CD4-positive, alpha-beta T cell treated with Interleukin-15 for 1 hour (primary cell): ENCODE results near the gene UBXN10.
A peak's percentile ranks its signal among the peaks of the same experiment; 100 is the strongest.

ENCODE experiments used
- DNase-seq: peaks from one replicate; pipeline ENCODE4 v3.0.0-alpha.2; 2020

Gene UBXN10

DNA sequence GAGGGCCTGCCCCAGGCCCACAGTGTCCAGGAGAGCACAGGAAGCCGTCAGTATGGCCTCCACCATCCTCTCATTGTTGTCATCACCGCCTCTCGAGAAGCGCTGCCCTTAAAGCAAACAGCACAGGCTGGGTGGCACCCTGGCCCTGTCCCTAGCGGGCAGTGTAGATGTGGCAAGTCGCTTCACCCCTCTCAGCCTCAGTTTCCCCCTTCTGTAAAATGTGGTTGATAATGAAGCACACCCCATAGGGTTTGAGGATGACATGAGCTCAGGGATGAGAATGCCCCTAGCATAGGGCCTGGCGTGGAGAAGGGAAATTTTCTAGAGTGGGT lies 33.3 kb upstream of the UBXN10 start:
- no peak for DNase-seq

DNA sequence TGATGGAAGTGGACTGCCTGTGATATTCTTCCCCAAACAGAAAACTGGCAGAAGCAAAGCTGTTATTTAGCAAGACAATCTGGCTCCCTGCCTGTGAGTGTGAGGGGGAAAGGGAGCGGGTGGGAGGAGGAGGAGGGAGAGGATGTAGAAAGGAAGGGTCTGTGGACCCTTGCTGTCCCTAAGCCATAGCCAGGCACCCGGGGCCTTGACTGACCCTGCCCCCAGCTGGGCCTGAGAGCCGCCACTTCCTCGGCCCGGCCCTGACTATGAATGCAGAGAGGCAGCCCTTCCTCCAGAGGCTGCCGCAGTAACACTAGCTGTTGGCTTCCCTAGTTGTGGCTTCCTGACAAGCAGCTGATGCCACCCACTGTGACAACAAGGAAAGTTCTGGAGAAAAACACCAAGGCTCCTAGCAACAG lies 32.9 kb upstream of the UBXN10 start:
- peak; percentile 43 for DNase-seq

DNA sequence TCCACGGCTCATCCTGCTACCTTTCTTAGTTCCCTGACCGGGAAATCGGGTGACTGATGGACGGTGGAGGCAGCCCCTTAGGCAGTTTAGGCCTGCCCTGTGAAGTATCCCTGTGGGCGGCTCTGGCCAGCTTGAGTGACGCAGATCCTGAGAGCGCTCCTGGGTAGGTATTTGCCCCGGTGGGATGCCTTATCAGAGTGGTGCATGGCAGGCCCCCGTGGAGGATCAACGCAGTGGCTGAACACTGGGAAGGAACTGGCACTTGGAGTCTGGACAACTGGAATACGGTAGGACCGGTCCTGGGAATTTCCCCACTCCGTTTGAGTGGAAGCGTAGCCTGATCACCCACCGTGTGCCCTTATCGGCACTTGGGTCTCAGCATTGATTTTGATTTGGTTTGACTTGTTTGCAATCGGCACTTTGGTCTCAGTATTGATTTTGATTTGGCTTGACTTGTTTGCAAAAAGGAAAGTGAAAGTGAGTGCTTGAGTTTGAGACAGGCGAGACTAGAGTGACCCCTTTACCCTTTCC lies 31.5 kb upstream of the UBXN10 start:
- no peak for DNase-seq

DNA sequence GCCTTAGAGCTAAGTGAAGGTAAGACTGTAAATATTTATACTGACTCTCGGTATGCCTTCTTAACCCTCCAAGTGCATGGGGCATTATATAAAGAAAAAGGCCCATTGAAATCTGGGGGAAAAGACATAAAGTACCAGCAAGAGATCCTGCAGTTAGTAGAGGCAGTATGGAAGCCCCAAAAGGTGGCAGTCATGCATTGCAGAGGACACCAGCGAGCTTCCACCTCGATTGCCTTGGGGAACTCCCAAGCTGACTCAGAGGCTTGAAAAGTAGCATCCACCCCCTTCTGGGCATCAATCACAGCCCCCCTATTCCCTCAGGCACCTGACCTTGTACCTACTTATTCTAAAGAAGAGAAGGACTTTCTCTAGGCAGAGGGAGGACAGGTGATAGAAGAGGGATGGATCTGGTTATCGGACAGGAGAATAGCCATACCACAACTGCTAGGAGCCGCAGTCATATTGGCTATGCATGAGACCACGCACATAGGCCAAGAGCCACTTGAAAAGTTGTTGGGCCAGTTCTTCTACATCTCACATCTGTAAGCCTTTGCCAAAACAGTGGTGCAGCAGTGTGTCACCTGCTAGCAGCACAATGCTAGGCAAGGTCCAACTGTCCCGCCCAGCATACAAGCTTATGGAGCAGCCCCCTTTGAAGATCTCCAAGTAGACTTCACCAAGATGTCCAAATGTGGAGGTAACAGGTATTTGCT lies 27.4 kb upstream of the UBXN10 start:
- DNase-seq, result no peak

DNA sequence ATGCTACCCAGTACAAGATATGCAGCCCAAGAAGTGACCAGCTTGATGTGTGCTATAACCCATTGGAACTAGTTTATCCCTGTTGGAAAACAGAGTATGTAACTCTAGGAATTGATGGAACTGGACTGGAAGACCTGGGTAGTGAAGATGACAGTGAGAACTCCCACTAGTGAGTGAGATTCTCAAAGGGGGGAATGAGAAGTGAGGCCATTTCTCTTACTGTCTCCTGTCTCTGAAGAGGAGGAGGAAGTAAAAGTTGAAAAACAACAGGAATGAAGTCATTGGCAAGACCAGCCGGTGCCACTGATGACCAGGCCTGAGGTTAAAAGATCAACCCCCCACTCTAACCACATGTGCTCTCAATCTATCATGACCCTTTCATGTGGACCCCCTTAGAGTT lies 25.9 kb upstream of the UBXN10 start:
- DNase-seq, result no peak

DNA sequence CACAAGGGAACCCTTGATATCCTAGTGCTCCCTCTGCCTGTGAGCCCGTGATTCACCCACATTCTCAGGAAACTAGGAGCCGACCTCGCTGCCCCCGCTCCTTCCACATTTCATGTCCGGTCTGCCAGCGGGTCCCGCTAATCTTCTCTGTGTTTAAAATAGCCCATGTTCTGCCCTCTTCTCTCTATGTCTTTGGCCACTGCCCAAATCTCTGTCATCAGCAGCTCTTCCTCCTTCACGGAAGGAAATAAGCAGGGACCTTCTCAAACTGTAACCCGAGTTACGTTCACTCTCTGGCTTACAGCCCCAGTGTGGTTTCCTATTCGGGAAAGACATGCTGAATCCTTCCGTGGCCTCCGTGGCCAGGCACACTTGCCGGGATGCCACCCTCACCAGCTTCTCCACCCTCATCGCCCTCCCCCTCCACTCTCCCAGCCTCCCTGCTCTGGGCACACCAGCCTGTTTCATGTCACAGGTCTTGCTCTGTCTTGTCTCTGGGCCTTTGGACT lies 21.1 kb upstream of the UBXN10 start:
- DNase-seq, result no peak

DNA sequence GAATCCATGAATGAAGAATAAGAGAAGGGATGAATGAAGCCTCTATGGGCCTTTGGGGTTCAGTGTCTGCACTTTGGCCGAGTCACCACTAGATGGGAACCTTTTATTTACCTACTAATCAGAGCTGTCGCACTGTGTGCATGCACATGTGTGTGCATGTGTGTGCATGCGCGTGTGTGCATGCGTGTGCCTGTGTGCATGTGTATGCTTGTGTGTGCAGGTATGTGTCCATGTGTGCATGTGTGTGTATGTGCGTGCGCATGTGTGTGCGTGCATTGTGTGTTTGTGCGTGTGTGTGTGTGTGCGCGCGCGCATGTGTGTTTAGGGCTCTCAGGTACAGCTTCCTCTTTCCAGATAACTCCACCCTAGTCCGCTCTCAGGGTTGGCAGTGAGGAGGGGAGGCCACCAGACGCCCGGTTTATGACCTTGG lies 20.4 kb upstream of the UBXN10 start:
- no peak for DNase-seq

DNA sequence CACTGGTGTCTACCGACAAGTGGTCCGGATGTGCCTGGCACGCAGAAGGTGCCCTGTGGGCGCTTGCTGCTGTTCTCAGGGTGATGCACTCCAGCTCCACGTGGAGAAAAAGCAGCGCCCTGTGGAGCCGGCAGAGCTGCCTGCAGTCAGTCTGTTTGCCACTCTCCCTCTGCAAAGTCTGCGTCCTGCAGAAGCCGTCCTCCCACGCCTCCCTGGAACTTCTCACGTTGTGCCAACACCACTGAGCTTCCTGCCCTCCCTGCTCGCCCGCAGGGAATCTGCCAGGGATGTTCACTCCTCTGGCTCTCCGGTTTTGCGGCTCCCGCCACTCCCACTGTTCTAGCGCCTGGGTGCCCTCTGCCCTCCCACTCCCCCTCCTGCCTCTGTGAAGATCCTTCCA lies 19.8 kb upstream of the UBXN10 start:
- DNase-seq, result no peak

DNA sequence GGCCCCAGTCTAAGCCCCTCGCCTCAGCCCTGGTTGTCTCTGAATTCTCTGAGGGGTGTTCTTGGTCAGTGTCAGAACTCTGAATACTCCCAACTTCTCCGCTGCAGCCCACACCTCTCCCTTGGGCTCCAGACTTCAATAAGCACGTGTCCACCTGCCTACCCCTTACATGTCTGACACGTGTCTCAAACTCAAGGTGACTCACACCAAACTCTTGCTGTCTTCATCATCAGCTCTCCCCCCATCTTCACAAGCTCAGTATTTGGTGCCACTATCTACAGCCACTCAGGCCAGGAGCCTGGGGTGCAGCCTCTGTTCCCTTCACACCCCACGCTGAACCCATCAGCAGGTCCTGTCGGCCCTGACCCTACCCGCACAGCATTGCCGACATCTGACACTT lies 18.8 kb upstream of the UBXN10 start:
- DNase-seq, result no peak

DNA sequence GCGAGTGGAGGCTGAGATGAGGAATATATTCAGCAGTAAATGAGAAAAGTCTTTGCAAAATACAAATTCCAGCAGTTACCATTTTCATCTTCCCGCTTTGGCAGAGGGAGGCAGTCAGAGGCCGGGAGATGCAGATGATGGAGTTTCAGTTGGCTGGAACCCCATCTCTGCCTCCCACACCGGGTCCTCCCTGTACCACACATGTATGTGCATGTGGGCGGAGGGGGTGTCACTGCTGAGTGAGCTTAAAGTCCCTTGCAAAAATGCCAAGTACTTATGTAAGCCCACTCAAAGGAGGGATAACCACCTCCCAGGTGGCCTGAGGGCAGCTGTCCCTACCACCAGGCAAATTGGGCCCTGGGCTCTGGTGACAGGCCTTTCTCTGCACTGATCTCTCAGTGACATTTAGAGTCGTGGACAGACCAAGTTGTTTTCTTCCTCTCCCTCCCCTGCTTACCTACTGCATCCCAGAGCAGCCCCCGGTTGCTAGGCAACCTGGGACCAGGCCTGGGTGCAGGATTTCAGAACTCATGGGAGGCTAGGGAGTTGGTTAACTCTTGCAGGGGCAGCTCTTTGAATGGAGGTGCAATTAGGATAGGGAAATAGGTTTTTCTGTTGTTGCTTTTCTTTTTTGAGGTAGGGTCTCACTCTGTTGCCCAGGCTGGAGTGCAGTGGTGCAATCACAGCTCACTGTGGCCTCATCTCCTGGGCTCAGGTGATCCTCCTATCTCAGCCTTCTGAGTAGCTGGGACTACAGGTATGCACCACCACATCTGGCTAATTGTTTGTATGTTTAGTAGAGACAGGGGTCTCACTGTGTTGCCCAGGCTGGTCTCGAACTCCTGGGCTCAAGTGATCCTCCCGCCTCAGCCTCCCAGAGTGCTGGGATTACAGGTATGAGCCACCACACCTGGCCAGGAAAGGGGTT lies 17.1 kb upstream of the UBXN10 start:
- no peak for DNase-seq

DNA sequence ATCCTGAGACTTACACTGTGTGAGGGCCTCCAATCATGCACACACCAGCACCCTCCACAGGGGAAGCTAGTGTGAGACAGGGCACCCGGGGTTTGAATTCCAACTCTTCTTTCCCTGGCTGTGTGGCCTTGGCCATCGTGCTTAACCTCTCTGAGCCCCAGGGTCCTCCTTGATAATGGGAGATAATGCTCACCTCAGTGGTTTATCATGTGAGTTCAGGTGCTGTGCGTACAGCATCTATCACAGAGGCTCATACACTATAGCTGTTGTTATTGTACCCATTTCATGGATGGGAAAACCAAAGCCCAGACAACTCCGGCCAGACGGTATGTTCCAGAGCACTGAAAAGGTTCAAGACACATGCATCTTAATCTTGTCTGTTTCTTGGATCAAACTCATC lies 16.0 kb upstream of the UBXN10 start:
- no peak for DNase-seq

DNA sequence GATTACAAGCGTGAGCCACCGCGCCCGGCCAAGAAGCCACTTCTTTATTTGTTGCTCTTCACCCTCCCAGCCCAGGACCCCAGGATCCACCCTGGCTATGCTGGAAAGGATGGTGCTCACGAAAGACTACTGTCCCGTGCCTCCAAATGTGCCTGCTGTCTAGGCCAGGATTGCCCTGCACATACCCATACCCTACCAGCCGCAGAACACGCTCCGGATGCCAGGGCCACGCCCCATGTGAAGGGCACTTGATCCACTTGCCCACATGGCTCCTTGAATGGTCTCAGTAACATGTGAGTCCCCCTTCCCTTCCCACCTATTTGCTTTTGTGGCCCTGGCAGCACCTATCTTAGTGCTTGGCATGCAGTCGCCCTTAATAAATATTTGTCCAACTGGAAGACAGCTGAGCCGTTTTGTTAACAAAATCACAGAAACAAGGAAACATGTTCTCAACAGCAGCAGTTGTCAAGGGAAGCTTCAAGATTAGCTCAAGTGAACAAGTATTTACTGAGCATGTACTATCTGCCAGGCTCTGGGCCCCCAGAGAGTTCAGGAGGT lies 13.8 kb upstream of the UBXN10 start:
- no peak for DNase-seq

DNA sequence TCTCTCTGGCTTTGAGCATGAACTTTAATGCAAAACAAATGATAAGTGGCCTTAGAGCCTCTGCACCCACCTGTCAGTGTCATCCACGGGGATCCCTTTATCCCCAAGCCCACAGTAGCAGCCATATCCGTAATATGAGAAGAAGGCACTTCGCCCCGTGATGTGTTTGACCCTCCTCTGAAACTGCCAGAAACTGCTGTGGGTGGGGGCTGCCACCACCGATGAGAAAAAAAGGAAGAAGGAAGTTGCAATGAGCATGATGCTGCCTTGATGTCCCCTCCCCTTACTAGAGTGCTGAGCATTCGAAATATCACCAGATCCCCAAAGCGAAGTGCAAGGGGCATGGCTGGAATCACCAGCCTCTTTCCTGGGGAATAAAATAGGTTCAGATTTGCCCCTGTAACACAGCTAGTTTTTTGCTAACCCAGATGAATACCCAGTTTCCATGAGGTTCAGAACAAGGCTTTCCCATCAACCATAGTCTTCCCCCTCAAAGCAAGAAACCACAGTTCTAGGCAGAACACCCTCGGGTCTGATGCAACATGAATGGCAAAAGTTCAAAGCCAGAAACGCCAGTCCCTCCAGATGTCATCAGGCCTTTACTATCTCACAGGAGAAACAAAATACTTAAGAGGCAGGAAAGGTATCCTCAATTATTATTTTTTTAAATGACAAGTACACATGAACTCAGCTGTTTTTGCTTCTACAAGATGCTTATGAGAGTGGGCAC lies 10.8 kb upstream of the UBXN10 start:
- DNase-seq, result no peak

DNA sequence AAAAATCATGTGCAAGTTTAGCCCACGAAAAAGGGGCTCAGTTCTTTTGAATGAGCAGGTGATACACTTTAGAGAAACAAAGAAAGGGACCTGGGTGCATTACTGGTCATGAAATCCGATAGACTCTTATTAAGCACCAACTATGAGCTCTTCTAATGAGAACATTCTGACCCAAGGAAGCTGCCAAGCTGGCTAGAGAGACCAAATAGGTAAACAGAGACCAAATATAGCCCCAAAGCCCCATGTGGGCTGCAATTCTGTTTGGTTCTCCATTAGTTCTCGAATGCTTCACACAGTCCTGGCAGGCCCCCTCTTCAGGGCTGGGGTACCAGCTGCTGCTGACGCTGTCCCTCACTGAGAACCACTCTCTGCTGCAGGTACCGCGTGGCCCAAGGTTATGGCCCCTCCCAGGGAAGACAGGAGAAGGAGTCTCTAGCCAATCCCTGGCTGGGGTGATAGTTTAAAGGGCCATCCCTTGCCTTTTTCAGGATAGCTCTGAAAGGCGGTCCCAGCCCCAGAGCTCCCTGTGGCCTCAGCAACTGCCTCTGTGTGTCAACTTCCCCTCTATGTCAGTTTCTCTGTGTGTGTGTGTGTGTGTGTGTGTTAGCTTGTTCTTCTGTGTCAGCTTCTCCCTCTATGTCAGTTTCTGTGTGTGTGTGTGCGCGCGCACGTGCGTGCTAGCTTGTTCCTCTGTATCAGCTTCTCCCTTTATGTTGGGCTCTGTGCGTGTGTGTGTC lies 7.1 kb upstream of the UBXN10 start:
- DNase-seq, result peak; percentile 30

DNA sequence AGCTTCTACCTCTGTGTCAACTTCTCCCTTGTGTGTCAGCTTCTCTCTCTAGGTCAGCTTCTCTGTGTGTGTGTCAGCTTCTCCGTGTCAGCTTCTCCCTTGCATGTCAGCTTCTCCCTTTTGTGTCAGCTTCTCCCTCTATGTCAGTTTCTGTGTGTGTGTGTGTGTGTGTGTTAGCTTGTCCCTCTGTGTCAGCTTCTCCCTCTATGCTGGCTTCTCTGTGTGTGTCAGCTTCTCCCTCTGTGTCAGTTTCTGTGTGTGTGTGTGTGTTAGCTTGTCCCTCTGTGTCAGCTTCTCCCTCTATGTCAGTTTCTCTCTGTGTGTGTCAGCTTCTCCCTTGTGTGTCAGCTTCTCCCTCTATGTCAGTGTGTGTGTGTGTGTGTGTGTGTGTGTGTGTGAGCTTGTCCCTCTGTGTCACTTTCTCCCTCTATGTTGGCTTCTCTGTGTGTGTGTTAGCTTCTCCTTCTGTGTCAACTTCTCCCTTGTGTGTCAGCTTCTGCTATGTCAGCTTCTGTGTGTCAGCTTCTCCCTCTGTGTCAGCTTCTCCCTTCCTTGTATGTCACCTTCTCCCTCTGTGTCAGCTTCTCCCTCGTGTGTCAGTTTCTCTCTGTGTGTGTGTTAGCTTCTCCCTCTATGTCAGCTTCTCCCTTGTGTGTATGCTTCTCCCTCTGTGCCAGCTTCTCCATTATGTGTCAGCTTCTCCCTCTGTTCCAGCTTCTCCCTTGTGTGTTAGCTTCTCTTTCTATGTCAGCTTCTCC lies 6.3 kb upstream of the UBXN10 start:
- no peak for DNase-seq

DNA sequence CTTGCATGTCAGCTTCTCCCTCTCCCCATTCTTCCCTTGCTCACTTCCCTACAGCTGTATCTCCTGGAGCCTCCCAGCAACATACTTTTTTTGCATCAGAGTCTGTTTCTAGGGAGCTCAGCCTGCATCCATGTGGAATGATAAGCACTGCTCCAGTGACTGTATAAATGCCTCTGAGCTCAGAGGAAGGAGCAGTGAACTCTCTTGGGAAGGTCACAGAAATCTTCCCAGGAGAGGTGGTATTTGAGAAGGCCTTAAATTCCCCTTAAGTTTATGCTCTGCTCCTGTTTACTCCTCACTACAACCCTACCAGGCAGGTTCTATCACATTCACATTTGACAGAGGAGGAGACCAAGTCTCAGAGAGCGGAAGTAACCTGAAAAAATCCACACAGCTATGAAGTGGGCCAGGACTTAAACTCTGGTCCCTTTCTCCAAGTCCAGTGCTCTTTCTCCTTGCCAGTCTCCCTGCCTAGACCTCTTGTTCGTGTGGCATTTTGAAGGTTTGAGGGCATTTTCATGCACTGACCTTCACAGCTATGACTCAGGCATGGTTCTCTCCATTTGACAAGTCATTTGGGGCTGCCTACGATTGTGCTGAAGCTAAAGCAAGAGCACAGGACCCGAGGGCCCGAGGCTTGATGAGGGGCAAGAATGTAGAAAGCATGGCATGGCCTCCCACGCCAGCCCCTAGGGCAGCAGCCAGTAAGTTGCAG lies 5.6 kb upstream of the UBXN10 start:
- no peak for DNase-seq

DNA sequence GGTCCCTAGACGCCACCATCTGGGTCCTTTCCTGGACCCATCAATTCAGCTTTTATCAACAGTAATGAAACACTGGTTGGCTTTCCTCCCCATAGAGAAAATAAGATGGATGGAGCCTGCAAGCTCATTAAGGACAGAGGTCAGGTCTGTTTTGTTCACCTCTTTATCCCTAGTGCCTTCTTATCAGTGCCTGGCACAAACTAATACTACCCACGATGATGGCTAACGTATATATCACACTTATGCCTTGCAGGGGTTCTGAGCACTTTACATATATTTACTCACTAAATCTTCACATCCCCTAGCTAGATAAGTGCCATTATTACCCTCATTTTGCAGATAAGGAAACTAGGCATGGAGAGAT lies 5.1 kb upstream of the UBXN10 start:
- DNase-seq, result no peak

DNA sequence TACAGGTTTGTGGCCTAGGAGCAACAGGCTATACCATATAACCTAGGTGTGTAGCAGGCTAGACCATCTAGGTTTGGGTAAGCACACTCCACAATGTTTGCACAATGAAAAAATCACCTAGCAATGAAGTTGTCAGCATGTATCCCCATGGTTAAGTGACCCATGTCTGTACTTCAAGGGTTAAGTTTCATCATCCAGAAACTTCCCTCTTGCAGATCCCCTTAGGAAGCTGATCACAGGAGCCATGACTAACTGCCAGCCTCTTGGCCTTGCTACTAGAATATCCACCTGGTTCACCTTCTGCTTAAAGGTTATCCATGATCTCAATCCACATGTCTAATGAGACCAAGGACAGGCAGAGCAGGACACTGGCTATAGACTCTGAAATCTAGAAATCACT lies 3.5 kb upstream of the UBXN10 start:
- DNase-seq, result no peak

DNA sequence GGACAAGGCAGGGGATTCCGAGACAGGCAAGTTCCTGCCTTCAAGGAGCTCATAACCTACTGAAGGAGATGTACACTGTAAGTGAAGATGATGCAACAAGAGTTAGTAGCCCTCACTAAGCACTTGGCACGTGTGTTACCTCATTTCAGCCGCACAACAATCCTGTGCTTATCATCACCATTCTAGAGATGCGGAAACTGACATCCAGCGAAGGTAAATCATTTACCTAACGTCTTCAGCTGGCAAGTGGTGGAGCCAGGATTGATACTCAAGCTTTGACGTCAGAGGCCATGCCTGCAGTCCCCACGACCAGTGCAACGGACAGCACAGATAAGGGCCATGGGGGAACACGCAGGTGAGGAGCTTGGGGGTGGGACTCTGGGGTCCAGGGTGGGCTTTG lies 2.9 kb upstream of the UBXN10 start:
- DNase-seq, result no peak

DNA sequence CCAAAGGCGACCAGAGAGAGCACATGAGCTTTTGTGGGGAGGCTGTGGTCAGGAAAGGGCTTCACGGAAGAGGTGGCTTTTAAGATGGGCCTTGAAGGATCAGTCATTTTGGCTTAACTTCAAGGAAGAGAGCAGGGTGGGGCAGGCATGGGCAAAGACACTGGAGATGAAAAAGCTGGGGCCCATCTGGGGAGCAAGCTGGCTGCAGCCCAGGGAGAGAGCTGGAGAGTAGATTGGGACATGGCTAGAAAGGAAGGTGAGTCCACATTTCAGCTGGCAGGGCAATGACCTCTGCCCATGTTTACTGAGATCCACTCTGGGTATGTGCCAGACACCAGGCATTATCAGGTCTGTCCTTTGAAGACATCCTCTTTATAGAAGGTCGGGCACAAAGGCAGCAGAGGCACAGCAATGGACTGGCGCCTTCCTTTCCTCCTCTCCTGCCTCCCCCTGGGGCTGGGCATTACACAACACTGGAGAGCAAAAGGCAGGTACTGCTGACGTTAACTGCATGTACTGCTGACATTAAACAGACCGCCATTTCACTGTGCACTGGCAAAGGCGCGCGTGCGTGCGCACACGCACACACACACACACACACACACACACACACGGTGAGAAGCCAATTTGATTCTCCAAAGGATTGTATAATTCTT lies 2.2 kb upstream of the UBXN10 start:
- DNase-seq, result no peak
